ENCODE measurements around the gene GDPGP1. TPM values are rescaled to one million over a fixed set of nuclear protein-coding genes. Genes with fewer than 3 reads are reported as not detected.
A peak's percentile ranks its signal among the peaks of the same experiment; 100 is the strongest.

The GDPGP1 gene
- total and polyA plus RNA-seq, 9 of the 15 experiments (the other 6 are each of a cell fraction or from before 2014, with no cell fraction given), result 0.78 to 6.1 (median 2.8) TPM

- TF ChIP-seq, protein P1, sequence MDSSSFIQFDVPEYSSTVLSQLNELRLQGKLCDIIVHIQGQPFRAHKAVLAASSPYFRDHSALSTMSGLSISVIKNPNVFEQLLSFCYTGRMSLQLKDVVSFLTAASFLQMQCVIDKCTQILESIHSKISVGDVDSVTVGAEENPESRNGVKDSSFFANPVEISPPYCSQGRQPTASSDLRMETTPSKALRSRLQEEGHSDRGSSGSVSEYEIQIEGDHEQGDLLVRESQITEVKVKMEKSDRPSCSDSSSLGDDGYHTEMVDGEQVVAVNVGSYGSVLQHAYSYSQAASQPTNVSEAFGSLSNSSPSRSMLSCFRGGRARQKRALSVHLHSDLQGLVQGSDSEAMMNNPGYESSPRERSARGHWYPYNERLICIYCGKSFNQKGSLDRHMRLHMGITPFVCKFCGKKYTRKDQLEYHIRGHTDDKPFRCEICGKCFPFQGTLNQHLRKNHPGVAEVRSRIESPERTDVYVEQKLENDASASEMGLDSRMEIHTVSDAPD (CRISPR knock-in tag; IDR thresholded peaks at IDR 0.05), result no peak
- peak; percentile 54 for TF ChIP-seq RBBP5 (IDR thresholded peaks at IDR 0.05; ENCODE audit: borderline replicate concordance, insufficient read depth, low read length, poor library complexity, severe bottlenecking)
- TF ChIP-seq RBM39 (optimal IDR thresholded peaks at IDR 0.05; ENCODE audit: low read depth, low read length), result no peak
- no peak for TF ChIP-seq MCM7 (IDR thresholded peaks at IDR 0.05)
- peak in 1 of 2 experiments; percentile 72; a peak in 1 of 4 replicates for TF ChIP-seq CSDE1 (IDR thresholded peaks at IDR 0.05)
- TF ChIP-seq, protein P2, sequence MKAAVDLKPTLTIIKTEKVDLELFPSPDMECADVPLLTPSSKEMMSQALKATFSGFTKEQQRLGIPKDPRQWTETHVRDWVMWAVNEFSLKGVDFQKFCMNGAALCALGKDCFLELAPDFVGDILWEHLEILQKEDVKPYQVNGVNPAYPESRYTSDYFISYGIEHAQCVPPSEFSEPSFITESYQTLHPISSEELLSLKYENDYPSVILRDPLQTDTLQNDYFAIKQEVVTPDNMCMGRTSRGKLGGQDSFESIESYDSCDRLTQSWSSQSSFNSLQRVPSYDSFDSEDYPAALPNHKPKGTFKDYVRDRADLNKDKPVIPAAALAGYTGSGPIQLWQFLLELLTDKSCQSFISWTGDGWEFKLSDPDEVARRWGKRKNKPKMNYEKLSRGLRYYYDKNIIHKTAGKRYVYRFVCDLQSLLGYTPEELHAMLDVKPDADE (conservative IDR thresholded peaks at IDR 0.05; ENCODE audit: control insufficient read depth, low read depth, low read length), result peak; percentile 48
- TF ChIP-seq, protein P3, sequence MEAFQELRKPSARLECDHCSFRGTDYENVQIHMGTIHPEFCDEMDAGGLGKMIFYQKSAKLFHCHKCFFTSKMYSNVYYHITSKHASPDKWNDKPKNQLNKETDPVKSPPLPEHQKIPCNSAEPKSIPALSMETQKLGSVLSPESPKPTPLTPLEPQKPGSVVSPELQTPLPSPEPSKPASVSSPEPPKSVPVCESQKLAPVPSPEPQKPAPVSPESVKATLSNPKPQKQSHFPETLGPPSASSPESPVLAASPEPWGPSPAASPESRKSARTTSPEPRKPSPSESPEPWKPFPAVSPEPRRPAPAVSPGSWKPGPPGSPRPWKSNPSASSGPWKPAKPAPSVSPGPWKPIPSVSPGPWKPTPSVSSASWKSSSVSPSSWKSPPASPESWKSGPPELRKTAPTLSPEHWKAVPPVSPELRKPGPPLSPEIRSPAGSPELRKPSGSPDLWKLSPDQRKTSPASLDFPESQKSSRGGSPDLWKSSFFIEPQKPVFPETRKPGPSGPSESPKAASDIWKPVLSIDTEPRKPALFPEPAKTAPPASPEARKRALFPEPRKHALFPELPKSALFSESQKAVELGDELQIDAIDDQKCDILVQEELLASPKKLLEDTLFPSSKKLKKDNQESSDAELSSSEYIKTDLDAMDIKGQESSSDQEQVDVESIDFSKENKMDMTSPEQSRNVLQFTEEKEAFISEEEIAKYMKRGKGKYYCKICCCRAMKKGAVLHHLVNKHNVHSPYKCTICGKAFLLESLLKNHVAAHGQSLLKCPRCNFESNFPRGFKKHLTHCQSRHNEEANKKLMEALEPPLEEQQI (IDR thresholded peaks at IDR 0.05), result no peak
- peak; percentile 56 for TF ChIP-seq KDM5B (IDR thresholded peaks at IDR 0.05; ENCODE audit: insufficient replicate concordance, low read depth, low read length)
- TF ChIP-seq, protein P4, sequence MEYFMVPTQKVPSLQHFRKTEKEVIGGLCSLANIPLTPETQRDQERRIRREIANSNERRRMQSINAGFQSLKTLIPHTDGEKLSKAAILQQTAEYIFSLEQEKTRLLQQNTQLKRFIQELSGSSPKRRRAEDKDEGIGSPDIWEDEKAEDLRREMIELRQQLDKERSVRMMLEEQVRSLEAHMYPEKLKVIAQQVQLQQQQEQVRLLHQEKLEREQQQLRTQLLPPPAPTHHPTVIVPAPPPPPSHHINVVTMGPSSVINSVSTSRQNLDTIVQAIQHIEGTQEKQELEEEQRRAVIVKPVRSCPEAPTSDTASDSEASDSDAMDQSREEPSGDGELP (CRISPR knock-in tag; IDR thresholded peaks at IDR 0.05; ENCODE audit: borderline replicate concordance), result peak; percentile 64; the same call in 1 of the 2 replicates
- no peak for TF ChIP-seq ZNF780A (CRISPR knock-in tag; IDR thresholded peaks at IDR 0.05)
- TF ChIP-seq RUNX1 (IDR thresholded peaks at IDR 0.05; ENCODE audit: low read depth), result no peak
- no peak for TF ChIP-seq U2AF1 (optimal IDR thresholded peaks at IDR 0.05; ENCODE audit: low read depth, low read length)
- no peak for TF ChIP-seq SRSF3 (IDR thresholded peaks at IDR 0.05; ENCODE audit: insufficient read depth, low read length)
- no peak for TF ChIP-seq SOX6 (IDR thresholded peaks at IDR 0.05)
- TF ChIP-seq CREB1 (IDR thresholded peaks at IDR 0.05), result 0 out of 2 replicates have a peak, but pooled peaks have one; percentile 6
- no peak; the same call in 1 of the 2 replicates for TF ChIP-seq CREB1 (CRISPR knock-in tag; IDR thresholded peaks at IDR 0.05)
- TF ChIP-seq ZNF224 (CRISPR knock-in tag; IDR thresholded peaks at IDR 0.05), result no peak
Observed at GRCh38 chr15:90249203-90249863, 15.3 kb downstream of the GDPGP1 start, which contains the start of gene TTLL13 (continued).

Measured in K562 (cell line).